Activated naive CD4-positive, alpha-beta T cell treated with Interleukin-2 at 50 U/mL for 16 hours (primary cell): ENCODE results near the gene LRBA.
"Not testable (repeated sequence)": the region's sequence is repeated elsewhere in the genome, so short reads cannot be mapped to it uniquely, and the experiment has no call there.

ENCODE experiments used
- DNase-seq: peaks from one replicate; pipeline ENCODE4 v3.0.0-alpha.2; 2020

LRBA gene

GRCh38 chr4:150557811-150558210, 457.3 kb downstream of the LRBA start:
- not testable (repeated sequence) for DNase-seq

DNA sequence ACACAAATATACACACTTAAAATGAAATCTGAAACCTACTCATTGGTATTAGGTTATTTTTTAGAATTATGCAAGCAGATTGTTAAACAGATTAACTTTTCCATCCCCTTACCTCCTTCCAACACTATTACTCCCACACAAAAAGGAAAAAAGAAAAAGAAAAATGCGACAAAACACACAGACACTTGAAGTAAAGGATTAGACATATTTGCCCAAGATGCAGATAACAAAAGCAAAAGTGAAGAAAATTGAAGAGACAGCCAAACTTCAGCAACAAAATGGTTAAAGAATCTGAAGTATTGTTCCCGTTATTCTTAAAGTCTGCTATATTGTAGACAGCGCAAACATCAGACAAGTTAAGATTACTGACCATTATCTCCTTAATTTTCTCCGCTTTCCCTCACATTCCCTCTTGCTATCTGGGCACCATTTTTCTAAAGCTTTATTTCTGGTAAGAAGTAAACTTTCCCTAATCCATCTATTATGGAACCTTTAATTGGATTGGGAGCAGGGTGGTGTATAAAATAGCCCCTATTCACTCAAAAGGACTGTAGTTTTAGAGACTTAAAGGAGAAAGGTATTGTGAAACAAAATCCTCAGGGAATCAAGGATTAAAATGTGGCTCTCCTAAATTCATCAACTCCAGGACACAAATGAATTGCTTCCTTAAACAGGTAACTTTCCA, 467.8 kb downstream of the LRBA start:
- DNase-seq = no peak

DNA sequence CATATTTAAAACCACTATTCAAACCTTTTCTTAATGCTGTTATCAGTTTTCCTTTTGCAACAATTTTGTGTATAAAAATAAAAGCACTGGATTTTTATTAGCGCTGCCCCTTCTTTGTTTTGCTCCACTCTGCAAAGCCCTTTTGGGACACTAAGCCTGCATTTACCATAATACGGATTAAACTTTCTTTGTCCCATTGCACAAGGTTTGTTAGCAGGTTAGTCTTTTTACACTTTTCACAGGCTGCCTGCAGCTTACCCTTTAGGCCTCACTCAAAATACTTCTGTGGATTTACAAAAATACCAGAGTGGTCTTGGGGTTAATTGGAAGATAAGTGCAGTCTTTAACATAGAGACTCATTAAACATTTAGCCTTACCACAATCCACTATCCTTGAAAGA, 468.8 kb downstream of the LRBA start:
- DNase-seq = no peak

GRCh38 chr4:150543042-150543441, 472.0 kb downstream of the LRBA start:
- DNase-seq = no peak

GRCh38 chr4:150541681-150542080, 473.4 kb downstream of the LRBA start:
- DNase-seq = no peak

DNA sequence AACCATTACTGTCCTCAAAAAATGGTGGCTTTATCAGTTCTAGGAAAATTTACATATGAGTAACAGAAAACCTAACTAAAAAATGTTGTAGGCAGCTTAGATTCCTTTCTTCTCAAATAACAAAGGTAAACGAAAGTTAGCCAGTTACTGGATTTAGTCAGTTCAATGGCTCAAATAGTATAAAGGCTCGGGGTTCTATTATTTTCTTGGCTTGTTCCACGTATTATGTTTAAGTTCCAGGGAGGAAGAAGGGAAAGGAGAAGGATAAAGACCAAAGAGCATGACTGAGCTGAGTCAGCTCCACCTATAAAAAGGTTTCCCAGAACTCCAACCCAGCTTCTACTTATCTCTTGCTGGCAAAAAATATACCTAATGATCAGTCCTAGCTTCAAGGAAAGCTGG, 474.1 kb downstream of the LRBA start:
- DNase-seq = no peak

GRCh38 chr4:150540536-150540935, 474.5 kb downstream of the LRBA start:
- no peak for DNase-seq

GRCh38 chr4:150537911-150538310, 477.2 kb downstream of the LRBA start:
- not testable (repeated sequence) for DNase-seq

- no peak for DNase-seq
Observed at GRCh38 chr4:150534818-150535217, 480.3 kb downstream of the LRBA start.

- DNase-seq = no peak
Observed at GRCh38 chr4:150533673-150534072, 481.4 kb downstream of the LRBA start.

DNA sequence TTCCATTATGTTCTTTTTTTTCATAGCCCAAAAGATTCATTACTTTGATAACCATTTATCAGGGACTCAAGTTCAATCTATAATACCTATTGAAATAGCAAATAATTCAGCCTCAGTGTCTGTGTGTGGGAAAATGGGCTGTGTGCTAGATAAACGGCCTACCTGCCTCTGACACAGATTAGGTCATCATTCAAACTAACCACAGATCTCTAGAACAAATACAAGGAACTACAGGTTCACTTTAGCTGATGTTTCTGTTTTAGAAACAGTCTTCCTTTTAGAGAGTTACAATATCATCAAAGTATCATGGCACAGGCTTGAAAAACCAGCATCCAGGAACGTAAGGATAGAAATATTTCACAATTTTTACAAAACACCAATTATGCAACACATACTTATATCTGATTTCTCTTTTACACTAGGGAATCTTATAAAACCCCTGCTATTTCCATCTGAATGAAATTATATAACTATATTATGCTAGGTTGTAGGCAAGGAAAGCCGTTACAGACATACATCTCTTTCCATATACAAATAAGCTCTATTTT, 489.7 kb downstream of the LRBA start:
- no peak for DNase-seq

GRCh38 chr4:150518559-150518958, 496.5 kb downstream of the LRBA start:
- no peak for DNase-seq

GRCh38 chr4:150515135-150515534, 499.9 kb downstream of the LRBA start:
- no peak for DNase-seq

DNA sequence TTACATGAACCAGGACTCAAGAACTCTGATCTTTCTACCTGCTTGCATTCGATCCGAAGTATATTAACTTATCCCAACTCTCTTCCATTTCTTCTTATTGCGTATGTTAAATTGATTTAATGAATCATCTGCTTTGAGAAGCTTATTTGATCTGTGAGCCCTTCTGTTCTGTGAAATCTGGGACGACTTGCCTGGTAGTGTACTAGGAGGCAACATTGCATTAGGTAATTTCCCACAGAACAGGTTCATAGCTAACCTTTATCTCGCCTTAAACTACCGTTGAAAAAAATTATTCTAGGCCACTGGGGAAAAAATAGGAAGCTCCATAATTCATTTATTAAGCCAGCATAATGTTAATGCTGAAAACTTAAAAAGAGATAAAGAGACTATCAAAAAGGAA, 500.4 kb downstream of the LRBA start:
- DNase-seq = no peak

- DNase-seq = no peak
Observed at GRCh38 chr4:150510176-150510865, 504.8 kb downstream of the LRBA start.

GRCh38 chr4:150507656-150508055, 507.4 kb downstream of the LRBA start:
- not testable (repeated sequence) for DNase-seq

- DNase-seq = no peak
Observed at GRCh38 chr4:150501983-150502382, 513.1 kb downstream of the LRBA start.

GRCh38 chr4:150501009-150501727, 513.9 kb downstream of the LRBA start:
- DNase-seq = no peak

- no peak for DNase-seq
Observed at GRCh38 chr4:150497612-150498011, 517.5 kb downstream of the LRBA start.

DNA sequence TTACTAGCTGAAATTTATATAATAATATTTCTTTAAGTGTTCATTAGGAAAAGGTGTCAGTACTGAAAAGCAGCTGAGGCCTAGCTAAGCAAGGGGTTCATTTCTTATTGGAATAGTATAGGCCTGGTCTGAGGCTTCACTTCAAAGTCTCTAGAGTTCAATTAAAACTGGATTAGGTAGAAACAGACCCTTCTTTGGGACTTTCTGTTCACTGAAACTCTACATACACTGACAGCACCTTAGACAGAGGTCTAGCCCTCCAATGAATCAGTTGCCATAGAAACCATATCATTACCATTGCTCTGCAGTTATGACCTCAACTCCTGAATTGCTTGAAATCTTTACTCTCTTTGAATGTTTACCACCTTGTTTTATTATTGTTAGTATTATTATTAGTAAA, 519.5 kb downstream of the LRBA start:
- DNase-seq = no peak

DNA sequence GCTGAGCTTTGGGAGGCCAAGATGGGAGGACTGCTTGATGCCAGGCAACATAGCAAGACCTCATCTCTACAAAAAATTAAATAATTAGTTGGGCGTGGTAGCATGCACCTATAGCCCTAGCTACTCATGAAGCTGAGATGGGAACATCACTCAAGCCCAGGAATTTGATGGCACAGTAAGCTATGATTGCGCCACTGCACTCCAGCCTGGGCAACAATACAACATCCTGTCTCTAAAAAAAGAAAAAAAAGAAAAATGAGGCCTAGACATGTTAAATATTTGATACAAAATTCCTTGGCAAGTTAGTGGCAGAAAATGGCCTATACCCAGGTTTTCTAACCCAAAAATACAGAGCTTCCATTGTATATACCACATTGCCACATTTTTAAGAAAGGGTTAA, 521.2 kb downstream of the LRBA start:
- no peak for DNase-seq

- DNase-seq = no peak
Observed at GRCh38 chr4:150491132-150492049, 523.7 kb downstream of the LRBA start.

GRCh38 chr4:150482581-150482980, 532.5 kb downstream of the LRBA start:
- no peak for DNase-seq
